GM12878 (cell line): ENCODE results near the gene SLC25A39. TPM values are rescaled to one million over a fixed set of nuclear protein-coding genes. Genes with fewer than 3 reads are reported as not detected.

Experiments used
- ATF2 ChIP-seq: IDR thresholded peaks from 2 replicates; pipeline ENCODE4 v1.6.1; 2012; ENCODE audit warnings: low read length, inconsistent platforms
- CBX5 ChIP-seq: sonication (generic); IDR thresholded peaks from 2 replicates; pipeline ENCODE4 v1.6.1; 2016; ENCODE audit warnings: low read depth, moderate library complexity, mild to moderate bottlenecking, inconsistent platforms
- E4F1 ChIP-seq: fragments of 450-650 bp; IDR thresholded peaks from 2 replicates; pipeline ENCODE4 v1.6.1; 2018; ENCODE audit warnings: borderline replicate concordance, mild to moderate bottlenecking; ENCODE audit not compliant: partially characterized antibody
- ESRRA ChIP-seq: IDR thresholded peaks from 2 replicates; pipeline ENCODE4 v1.6.1; 2012; ENCODE audit warnings: mild to moderate bottlenecking, low read length, improper control_type of control experiment
- NBN ChIP-seq: fragments of 450-650 bp; IDR thresholded peaks from 2 replicates; pipeline ENCODE4 v1.6.1; 2016
- NFIC ChIP-seq: IDR thresholded peaks from 2 replicates; pipeline ENCODE4 v1.6.1; 2012; ENCODE audit warnings: low read depth, mild to moderate bottlenecking, inconsistent platforms, low read length, moderate library complexity
- NR2C2 ChIP-seq: IDR thresholded peaks from 2 replicates; pipeline ENCODE4 v1.6.1; 2011; ENCODE audit warnings: borderline replicate concordance, low read depth; ENCODE audit not compliant: control insufficient read depth, insufficient read length
- NR2F1 ChIP-seq: fragments of 450-650 bp; conservative IDR thresholded peaks from 2 replicates; pipeline ENCODE4 v1.6.1; 2017; ENCODE audit warnings: mild to moderate bottlenecking
- PKNOX1 ChIP-seq: fragments of 450-650 bp; IDR thresholded peaks from 2 replicates; pipeline ENCODE4 v1.6.1; 2016; ENCODE audit warnings: mild to moderate bottlenecking
- POLR2AphosphoS2 ChIP-seq: IDR thresholded peaks from 2 replicates; pipeline ENCODE4 v1.6.1; 2011; ENCODE audit warnings: low read depth, mild to moderate bottlenecking, low read length, improper control_type of control experiment, moderate library complexity
- POU2F2 ChIP-seq: IDR thresholded peaks from 3 replicates; pipeline ENCODE4 v1.6.1; 2011; ENCODE audit warnings: low read depth, mild to moderate bottlenecking, low read length, borderline replicate concordance
- RCOR1 ChIP-seq: conservative IDR thresholded peaks from 2 replicates; pipeline ENCODE4 v1.6.1; 2012; ENCODE audit warnings: low read depth, low read length, improper control_type of control experiment
- RFX5 ChIP-seq: IDR thresholded peaks from 2 replicates; pipeline ENCODE4 v1.6.1; 2011; ENCODE audit warnings: low read depth, low read length, improper control_type of control experiment
- SIN3A ChIP-seq: IDR thresholded peaks from 2 replicates; pipeline ENCODE4 v1.6.1; 2012; ENCODE audit warnings: low read depth, low read length, improper control_type of control experiment
- SKIL ChIP-seq: fragments of 450-650 bp; IDR thresholded peaks from 2 replicates; pipeline ENCODE4 v1.6.1; 2017; ENCODE audit warnings: mild to moderate bottlenecking, low read depth, inconsistent platforms; ENCODE audit not compliant: poor library complexity, severe bottlenecking
- SP1 ChIP-seq: IDR thresholded peaks from one replicate; pipeline ENCODE4 v1.6.1; 2011; ENCODE audit warnings: low read depth, low read length
- TBL1XR1 ChIP-seq: IDR thresholded peaks from 2 replicates; pipeline ENCODE4 v1.6.1; 2012; ENCODE audit warnings: low read depth, low read length, improper control_type of control experiment
- USF1 ChIP-seq: IDR thresholded peaks from 2 replicates; pipeline ENCODE4 v1.6.1; 2011; ENCODE audit warnings: borderline replicate concordance, low read depth, mild to moderate bottlenecking, moderate library complexity, mixed read lengths, low read length; ENCODE audit not compliant: insufficient read depth; ENCODE audit errors: extremely low read length
- polyA plus RNA-seq, 11 experiments: library from polyadenylated mRNA; depleted of rRNA in 4 of 11; unstranded in 6 of 11; stranded (reverse) in 5 of 11; fragments of >200 nt; fragmentation: Nextera tagmentation in 4 of 11; fragmentation: Illumina TruSeq in 1 of 11; extraction: Ambion mirVana in 4 of 11; extraction: Trizol in 1 of 11; gene quantifications; 1 replicate in 1 of 11; 2 replicates in 10 of 11; pipeline versions ENCODE4 v1.2.1 to v1.2.3, GENCODE V29; 2011 to 2016; ENCODE audit warnings: inconsistent platforms in 2 of 11, missing spikeins in 2 of 11, low read depth in 1 of 11
- total RNA-seq, 4 experiments: library from RNA; depleted of rRNA in 3 of 4; stranded (reverse); fragments of >200 nt in 3 of 4; fragmentation: Illumina TruSeq in 1 of 4; extraction: Trizol in 1 of 4; gene quantifications; 2 replicates each; pipeline versions ENCODE4 v1.2.1 to v1.2.3, GENCODE V29; 2013 to 2021
- TF ChIP-seq, protein P1 (sequence below): fragments of 450-650 bp; formaldehyde crosslinking; IDR thresholded peaks from 2 replicates; pipeline ENCODE4 v1.4.0; 2022; ENCODE audit warnings: mild to moderate bottlenecking, moderate library complexity

Gene SLC25A39
- total and polyA plus RNA-seq, 10 of the 15 experiments (the other 5 are each of a cell fraction or from before 2014, with no cell fraction given): 3.5 to 270 (median 150) TPM

DNA sequence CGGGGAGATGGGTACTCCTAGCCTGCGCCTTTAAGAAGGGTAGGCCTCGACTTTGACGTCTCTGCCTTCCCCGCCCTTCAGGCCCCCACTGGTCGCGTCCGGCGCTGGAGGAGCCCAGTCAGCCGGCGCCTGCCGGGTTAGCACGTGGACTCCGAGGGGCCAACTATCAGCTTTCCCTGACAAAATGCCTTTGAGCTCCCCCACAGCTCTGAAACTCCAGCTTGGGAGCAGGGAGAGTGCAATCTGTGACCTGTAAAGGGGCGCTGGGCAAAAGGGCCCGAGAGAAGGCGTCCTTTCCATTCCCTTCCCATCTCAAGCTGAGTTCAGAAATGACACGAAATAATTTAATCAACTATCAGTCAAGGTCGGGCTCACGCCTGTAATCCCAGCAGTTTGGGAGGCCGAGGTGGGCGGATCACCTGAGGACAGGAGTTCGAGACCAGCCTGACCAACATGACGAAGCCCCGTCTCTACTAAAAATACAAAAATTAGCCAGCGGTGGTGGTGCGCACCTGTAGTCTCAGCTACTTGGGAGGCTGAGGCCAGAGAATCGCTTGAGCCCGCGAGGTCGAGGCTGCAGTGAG lies 2.3 kb upstream of the SLC25A39 start (continued):
- TF ChIP-seq ATF2 (no peak), POU2F2 (no peak), TBL1XR1 (no peak), NBN (peak; percentile 29; the same call in 1 of the 2 replicates), E4F1 (no peak), NR2C2 (no peak), NFIC (no peak), POLR2AphosphoS2 (peak; percentile 82), CBX5 (no peak), RFX5 (no peak), SP1 (peak; percentile 90), USF1 (peak; percentile 77), SIN3A (peak; percentile 89), SKIL (peak; percentile 59), PKNOX1 (no peak), RCOR1 (no peak), ESRRA (no peak), NR2F1 (peak; percentile 42)
- TF ChIP-seq, protein P1, sequence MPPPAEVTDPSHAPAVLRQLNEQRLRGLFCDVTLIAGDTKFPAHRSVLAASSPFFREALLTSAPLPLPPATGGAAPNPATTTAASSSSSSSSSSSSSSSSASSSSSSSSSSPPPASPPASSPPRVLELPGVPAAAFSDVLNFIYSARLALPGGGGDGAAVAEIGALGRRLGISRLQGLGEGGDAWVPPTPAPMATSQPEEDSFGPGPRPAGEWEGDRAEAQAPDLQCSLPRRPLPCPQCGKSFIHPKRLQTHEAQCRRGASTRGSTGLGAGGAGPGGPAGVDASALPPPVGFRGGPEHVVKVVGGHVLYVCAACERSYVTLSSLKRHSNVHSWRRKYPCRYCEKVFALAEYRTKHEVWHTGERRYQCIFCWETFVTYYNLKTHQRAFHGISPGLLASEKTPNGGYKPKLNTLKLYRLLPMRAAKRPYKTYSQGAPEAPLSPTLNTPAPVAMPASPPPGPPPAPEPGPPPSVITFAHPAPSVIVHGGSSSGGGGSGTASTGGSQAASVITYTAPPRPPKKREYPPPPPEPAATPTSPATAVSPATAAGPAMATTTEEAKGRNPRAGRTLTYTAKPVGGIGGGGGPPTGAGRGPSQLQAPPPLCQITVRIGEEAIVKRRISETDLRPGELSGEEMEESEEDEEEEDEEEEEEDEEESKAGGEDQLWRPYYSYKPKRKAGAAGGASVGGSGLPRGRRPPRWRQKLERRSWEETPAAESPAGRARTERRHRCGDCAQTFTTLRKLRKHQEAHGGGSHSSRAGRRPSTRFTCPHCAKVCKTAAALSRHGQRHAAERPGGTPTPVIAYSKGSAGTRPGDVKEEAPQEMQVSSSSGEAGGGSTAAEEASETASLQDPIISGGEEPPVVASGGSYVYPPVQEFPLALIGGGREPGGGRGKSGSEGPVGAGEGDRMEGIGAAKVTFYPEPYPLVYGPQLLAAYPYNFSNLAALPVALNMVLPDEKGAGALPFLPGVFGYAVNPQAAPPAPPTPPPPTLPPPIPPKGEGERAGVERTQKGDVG: no peak
